ENCODE data around the gene SLC24A3.
"Not testable (repeated sequence)": the region's sequence is repeated elsewhere in the genome, so short reads cannot be mapped to it uniquely, and the experiment has no call there.

SLC24A3 gene

DNA sequence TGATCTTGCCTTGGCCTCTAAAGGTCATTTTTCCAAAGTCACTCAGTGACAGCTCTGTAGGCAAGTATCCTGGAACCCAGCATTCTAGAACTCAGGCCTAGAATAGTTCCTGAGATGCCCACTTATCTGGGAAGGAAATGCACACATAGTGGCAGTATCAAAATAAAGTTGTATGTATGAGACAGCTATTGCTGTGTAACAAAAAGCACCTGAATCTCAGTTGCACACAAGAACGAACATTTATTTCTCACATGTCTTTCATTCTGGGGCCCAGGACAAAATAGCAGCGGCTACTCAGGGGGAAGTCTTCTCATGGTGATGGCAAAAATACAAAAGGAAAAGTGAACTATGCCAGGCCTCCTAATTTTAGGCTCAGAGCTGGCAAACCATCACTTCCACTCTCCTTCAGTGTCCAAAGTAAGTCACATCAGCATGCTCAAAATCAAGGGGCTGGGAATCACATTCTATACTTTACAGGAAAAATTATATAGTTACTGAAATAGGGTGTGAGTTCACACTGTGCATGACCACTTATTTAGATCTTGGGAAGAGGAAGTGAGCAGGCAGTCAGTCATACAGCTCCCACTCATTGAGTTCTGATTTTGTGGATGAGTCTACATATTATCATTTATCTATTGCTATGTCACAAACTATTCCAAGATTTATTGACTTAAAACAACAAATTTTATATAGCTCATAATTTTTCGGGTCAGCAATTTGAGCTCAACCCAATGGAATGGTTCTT, 412.0 kb downstream of the SLC24A3 start:
- H3K27ac ChIP-seq: no peak overlapping the region
- TF ChIP-seq, protein P1, sequence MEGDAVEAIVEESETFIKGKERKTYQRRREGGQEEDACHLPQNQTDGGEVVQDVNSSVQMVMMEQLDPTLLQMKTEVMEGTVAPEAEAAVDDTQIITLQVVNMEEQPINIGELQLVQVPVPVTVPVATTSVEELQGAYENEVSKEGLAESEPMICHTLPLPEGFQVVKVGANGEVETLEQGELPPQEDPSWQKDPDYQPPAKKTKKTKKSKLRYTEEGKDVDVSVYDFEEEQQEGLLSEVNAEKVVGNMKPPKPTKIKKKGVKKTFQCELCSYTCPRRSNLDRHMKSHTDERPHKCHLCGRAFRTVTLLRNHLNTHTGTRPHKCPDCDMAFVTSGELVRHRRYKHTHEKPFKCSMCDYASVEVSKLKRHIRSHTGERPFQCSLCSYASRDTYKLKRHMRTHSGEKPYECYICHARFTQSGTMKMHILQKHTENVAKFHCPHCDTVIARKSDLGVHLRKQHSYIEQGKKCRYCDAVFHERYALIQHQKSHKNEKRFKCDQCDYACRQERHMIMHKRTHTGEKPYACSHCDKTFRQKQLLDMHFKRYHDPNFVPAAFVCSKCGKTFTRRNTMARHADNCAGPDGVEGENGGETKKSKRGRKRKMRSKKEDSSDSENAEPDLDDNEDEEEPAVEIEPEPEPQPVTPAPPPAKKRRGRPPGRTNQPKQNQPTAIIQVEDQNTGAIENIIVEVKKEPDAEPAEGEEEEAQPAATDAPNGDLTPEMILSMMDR (IDR thresholded peaks at IDR 0.05): no peak

DNA sequence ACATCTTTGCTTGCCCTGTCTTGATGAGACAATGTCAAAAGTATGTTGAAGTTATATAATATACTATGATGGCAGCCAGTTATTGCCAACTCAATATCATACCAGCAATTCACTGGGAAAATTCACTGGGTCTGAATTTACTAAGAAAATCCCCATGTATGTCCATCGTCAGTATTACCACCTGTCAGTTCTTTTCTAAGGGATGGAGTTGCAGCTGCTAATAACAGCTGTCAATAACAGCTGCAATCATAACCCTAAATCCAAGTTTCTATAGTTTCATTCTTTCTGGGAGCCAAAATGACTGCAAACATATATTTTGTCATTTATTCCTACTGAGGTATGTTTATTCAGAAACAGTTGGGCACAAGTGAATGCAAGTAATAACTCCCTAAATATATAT, 413.0 kb downstream of the SLC24A3 start:
- H3K27ac ChIP-seq: no peak overlapping the region
- TF ChIP-seq, protein P1 (IDR thresholded peaks at IDR 0.05): no peak
- TF ChIP-seq ZFX (IDR thresholded peaks at IDR 0.05; ENCODE audit: borderline replicate concordance): no peak

DNA sequence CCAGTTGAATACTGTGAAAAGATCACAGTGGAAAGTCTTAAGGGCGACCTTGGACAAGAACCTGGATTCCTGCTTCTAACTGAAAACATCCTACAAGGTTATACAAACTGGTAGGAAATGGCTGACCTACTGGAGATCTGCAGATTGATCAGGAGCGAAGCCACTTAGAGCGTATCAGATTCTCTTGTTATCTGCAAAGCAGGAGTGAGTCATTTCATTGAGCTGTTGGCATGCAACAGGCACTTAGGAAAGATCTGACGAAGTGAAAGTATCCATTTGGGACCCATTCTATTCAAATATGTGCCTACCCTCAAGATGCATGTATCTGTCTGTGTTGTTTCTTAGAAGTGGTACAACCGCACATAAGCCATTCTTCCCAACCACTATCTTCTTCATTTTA, 414.5 kb downstream of the SLC24A3 start:
- no peak for TF ChIP-seq ZFX (IDR thresholded peaks at IDR 0.05; ENCODE audit: borderline replicate concordance)
- TF ChIP-seq, protein P1 (IDR thresholded peaks at IDR 0.05): no peak
- no peak overlapping the region for H3K27ac ChIP-seq

DNA sequence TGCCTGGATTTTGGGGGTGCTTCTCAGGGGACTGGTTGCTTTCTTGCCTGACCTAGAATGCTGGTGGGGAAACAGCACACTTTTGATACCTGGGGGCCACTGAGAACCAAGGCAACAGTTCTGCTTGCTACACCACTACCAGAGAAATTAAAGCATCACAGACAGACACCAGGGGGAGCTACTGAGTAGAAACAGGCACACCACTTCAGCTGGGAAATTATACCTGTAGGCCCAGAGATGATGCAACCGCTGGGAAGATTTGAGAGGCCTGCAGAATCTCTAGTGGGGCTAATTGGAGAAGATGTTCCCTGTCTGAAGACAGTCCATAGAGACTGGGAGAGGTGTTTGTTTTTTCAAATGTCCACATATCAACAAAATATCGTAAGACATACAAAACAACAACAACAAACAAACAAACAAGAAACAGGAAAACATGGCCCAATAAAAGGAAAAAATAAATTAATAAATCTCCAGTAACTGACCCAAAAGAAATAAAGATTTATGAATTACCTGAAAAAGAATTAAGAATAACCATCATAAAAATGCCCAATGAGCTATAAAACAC, 416.2 kb downstream of the SLC24A3 start:
- TF ChIP-seq, protein P1 (IDR thresholded peaks at IDR 0.05): peak; percentile 88
- TF ChIP-seq ZFX (IDR thresholded peaks at IDR 0.05; ENCODE audit: borderline replicate concordance): no peak
- no peak overlapping the region for H3K27ac ChIP-seq

DNA sequence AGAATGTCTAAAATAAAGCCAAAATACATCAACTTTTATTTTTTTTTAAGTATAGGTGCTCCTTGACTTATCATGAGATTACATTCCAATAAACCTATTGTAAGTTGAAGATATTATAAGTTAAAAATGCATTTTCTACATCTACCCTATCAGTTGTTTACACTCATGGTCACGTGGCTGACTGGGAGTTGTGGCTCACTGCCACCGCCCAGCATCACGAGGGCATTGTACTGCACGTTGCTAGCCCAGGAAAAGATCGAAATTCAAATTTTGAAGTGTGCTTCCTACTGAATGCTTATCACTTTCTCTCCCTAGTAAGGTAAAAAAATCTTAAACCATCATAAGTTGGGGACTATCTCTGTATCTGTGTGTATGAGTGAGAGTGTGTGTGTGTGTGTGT, 419.0 kb downstream of the SLC24A3 start:
- H3K27ac ChIP-seq: no peak overlapping the region
- no peak for TF ChIP-seq ZFX (IDR thresholded peaks at IDR 0.05; ENCODE audit: borderline replicate concordance)
- TF ChIP-seq, protein P1 (IDR thresholded peaks at IDR 0.05): no peak

DNA sequence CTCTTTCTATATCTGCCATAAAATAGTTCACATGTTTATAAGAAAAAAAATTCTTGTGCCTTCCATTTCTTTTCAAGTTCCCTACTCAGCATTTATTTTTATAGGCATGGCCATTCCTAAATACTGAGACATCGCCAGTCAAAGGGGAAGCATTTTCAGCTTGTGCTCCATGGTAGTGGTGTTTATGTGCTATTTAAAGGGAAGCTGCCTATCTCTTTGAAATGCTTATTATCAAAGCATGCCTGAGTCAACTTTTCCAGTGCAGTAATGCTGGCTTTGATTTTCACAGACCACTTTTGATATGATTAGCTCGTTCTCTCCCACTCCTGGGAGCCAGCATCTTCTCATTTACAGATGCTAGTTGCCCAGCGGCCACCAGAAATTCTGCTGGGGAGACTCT, 421.5 kb downstream of the SLC24A3 start:
- no peak overlapping the region for H3K27ac ChIP-seq

DNA sequence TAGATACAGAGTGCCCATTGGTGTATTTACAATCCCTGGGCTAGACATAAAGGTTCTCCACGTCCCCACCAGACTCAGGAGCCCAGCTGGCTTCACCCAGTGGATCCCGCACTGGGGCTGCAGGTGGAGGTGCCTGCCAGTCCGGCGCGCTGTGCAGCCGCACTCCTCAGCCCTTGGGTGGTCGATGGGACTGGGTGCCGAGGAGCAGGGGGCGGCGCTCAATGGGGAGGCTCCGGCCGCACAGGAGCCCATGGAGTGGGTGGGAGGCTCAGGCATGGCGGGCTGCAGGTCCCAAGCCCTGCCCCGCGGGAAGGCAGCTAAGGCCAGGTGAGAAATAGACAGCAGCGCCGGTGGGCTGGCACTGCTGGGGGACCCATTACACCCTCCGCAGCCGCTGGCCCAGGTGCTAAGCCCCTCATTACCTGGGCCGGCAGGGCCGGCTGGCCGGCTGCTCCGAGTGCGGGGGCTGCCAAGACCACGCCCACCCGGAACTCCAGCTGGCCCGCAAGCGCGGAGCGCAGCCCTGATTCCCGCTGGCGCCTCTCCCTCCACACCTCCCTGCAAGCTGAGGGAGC, 427.1 kb downstream of the SLC24A3 start:
- H3K27ac ChIP-seq: not testable (repeated sequence)

More for the DNA sequence above, 421.5 kb downstream of the SLC24A3 start:
- TF ChIP-seq, protein P1 (IDR thresholded peaks at IDR 0.05): no peak
